Stomach smooth muscle (tissue), 2 donors: ENCODE measurements around the gene ZNF678.

Experiments
- H3K27ac ChIP-seq: one replicate; pipeline ENCODE4 v1.7.0; 2013; ENCODE audit warnings: mild to moderate bottlenecking, low read length, inconsistent platforms
- H3K27me3 ChIP-seq, 2 donors: one replicate each; pipeline ENCODE4 v1.7.0; 2013; ENCODE audit warnings: low read length in 2 of 2; ENCODE audit not compliant: insufficient read depth in 2 of 2, control insufficient read depth in 1 of 2
- H3K36me3 ChIP-seq, 2 donors: one replicate each; pipeline ENCODE4 v1.7.0; 2013; ENCODE audit warnings: low read length in 2 of 2; ENCODE audit not compliant: control insufficient read depth in 2 of 2, insufficient read depth in 2 of 2
- H3K4me1 ChIP-seq: one replicate; pipeline ENCODE4 v1.7.0; 2013; ENCODE audit warnings: low read length; ENCODE audit not compliant: control insufficient read depth, insufficient read depth
- H3K4me3 ChIP-seq, 2 donors: one replicate each; pipeline ENCODE4 v1.7.0; 2013; ENCODE audit warnings: low read length in 2 of 2
- H3K9ac ChIP-seq, 2 donors: one replicate each; pipeline ENCODE4 v1.7.0; 2013; ENCODE audit warnings: low read length in 2 of 2, mild to moderate bottlenecking in 1 of 2
- H3K9me3 ChIP-seq, 2 donors: one replicate each; pipeline ENCODE4 v1.7.0; 2013; ENCODE audit warnings: low read length in 2 of 2; ENCODE audit not compliant: control insufficient read depth in 2 of 2
- donor health status: healthy.
- donor health status: Pancreatic carcinoma.

ZNF678 gene

GRCh38 chr1:227712648-227713047, 149.3 kb downstream of the ZNF678 start:
- Histone ChIP-seq H3K4me3 (no peak overlapping the region), H3K27ac (no peak overlapping the region), H3K4me1 (no peaks in the 10 kb centered on the region), H3K9ac (no peak overlapping the region), H3K9me3 (peaks cover 6 to 11% of the 10 kb centered on the region in 2 donors), H3K36me3 (no peaks in the 10 kb centered on the region), H3K27me3 (no peaks in the 10 kb centered on the region)

GRCh38 chr1:227718932-227719331, 155.6 kb downstream of the ZNF678 start:
- no peaks in the 10 kb centered on the region for H3K4me1 ChIP-seq
- H3K36me3 ChIP-seq: no peaks in the 10 kb centered on the region
- no peak overlapping the region for H3K27ac ChIP-seq
- H3K9ac ChIP-seq: no peak overlapping the region
- no peak overlapping the region for H3K4me3 ChIP-seq
- H3K9me3 ChIP-seq: peaks cover 2 to 28% of the 10 kb centered on the region in 2 donors
- no peaks in the 10 kb centered on the region for H3K27me3 ChIP-seq

- H3K4me1 ChIP-seq: peaks cover 3% of the 10 kb centered on the region
- H3K36me3 ChIP-seq: no peaks in the 10 kb centered on the region
- H3K27ac ChIP-seq: no peak overlapping the region
- H3K9ac ChIP-seq: no peak overlapping the region
- peaks cover 0 to 22% of the 10 kb centered on the region in 2 donors for H3K9me3 ChIP-seq
- H3K27me3 ChIP-seq: no peaks in the 10 kb centered on the region
- H3K4me3 ChIP-seq: no peak overlapping the region
These were observed 160.1 kb downstream of the ZNF678 start for GRCh38 chr1:227723474-227723873.

- Histone ChIP-seq H3K4me1 (peaks cover 18% of the 10 kb centered on the region), H3K36me3 (no peaks in the 10 kb centered on the region), H3K4me3 (no peak overlapping the region), H3K9ac (no peak overlapping the region), H3K9me3 (peaks cover 0 to 19% of the 10 kb centered on the region in 2 donors), H3K27me3 (no peaks in the 10 kb centered on the region), H3K27ac (no peak overlapping the region)
These were observed 161.7 kb downstream of the ZNF678 start for GRCh38 chr1:227725046-227725445.

GRCh38 chr1:227726318-227726717, 163.0 kb downstream of the ZNF678 start:
- H3K36me3 ChIP-seq: no peaks in the 10 kb centered on the region
- H3K9ac ChIP-seq: no peak overlapping the region
- H3K27me3 ChIP-seq: no peaks in the 10 kb centered on the region
- H3K4me3 ChIP-seq: no peak overlapping the region
- H3K9me3 ChIP-seq: peaks cover 0 to 9% of the 10 kb centered on the region in 2 donors
- H3K27ac ChIP-seq: no peak overlapping the region
- peaks cover 29% of the 10 kb centered on the region for H3K4me1 ChIP-seq
